Psoas muscle (tissue), 8 donors: ENCODE measurements around the gene BRDT. TPM values are rescaled to one million over a fixed set of nuclear protein-coding genes. Genes with fewer than 3 reads are reported as not detected.

Source experiments
- ATAC-seq, 4 donors: fragments of 200-7000 bp; cut with Tn5 transposase; one replicate each; pipeline ENCODE4 v1.9.1; 2020; ENCODE audit warnings: moderate library complexity in 3 of 4, mild to moderate bottlenecking in 2 of 4
- DNase-seq, 2 donors: peaks; one replicate each; pipeline ENCODE4 v3.0.0-alpha.2; 2020
- H3K27ac ChIP-seq: fragments of 200-600 bp; one replicate; pipeline ENCODE4 v1.8.0; 2022
- H3K27me3 ChIP-seq, 3 donors: fragments of 200-600 bp in 1 of 3; one replicate each; pipeline versions ENCODE4 v1.6.1 to v1.8.0; 2013 to 2022; ENCODE audit warnings: low read length in 2 of 3, mild to moderate bottlenecking in 2 of 3, moderate library complexity in 1 of 3; ENCODE audit not compliant: insufficient read depth in 3 of 3
- H3K36me3 ChIP-seq, 2 donors: fragments of 200-600 bp in 1 of 2; one replicate each; pipeline versions ENCODE4 v1.6.1 to v1.8.0; 2013 to 2022; ENCODE audit warnings: low read depth in 1 of 2, mild to moderate bottlenecking in 1 of 2, moderate library complexity in 1 of 2; ENCODE audit not compliant: insufficient read depth in 1 of 2
- H3K4me1 ChIP-seq: fragments of 200-600 bp; one replicate; pipeline ENCODE4 v1.8.0; 2022
- H3K4me3 ChIP-seq: fragments of 200-600 bp; one replicate; pipeline ENCODE4 v1.8.0; 2022; ENCODE audit warnings: mild to moderate bottlenecking
- H3K9me3 ChIP-seq: fragments of 200-600 bp; one replicate; pipeline ENCODE4 v1.8.0; 2022
- WGBS, 3 donors: extraction: QIAGEN DNeasy Blood & Tissue Kit; methylation state at CpG; one replicate each; pipeline versions ENCODE4 v1.1.6 to v1.1.7; 2013; 5-methylcytosine and 5-hydroxymethylcytosine counted together
- intact Hi-C, 2 donors: fragments of 100-400 bp; cut with DNase I; formaldehyde crosslinking; loops; one replicate each; pipeline versions ENCODE4 v1.11.0 to v1.14.2; 2022
- polyA plus RNA-seq, 3 donors: library from polyadenylated mRNA; stranded (reverse); fragments of 200-250 nt; gene quantifications; one replicate each; pipeline ENCODE4 v1.2.3, GENCODE V29; 2013
- total RNA-seq, 4 donors: library from RNA; stranded (reverse); fragmentation: NEBNext Ultra II Directional in 2 of 4; extraction: Animal tissue kit (Norgen Biotek cat#: 25700) in 2 of 4; gene quantifications; one replicate each; pipeline versions ENCODE4 v1.2.1 to v1.2.4, GENCODE V29; 2021 to 2023
- TF ChIP-seq, protein P1 (sequence below): fragments of 200-600 bp; IDR thresholded peaks from one replicate; pipeline ENCODE4 v1.8.0; 2022; ENCODE audit warnings: antibody characterized with exemption
- donor health status: healthy with polysubstance abuse.
- donor health status: DM: no; HTN: no; CAD: no; lungs with moderate emphysema.
- donor health status: Bipolar disorder and iron deficiency.
- donor health status: healthy.
- donor health status: DM: yes; HTN: yes; CAD: no.
- donor health status: DM: no; HTN: no; CAD: no.
- donor health status: DM: no; HTN: no; CAD: no.
- donor health status: DM: yes; HTN: yes; CAD: no.

Gene BRDT
- total and polyA plus RNA-seq, 7 donors, result not detected

DNA sequence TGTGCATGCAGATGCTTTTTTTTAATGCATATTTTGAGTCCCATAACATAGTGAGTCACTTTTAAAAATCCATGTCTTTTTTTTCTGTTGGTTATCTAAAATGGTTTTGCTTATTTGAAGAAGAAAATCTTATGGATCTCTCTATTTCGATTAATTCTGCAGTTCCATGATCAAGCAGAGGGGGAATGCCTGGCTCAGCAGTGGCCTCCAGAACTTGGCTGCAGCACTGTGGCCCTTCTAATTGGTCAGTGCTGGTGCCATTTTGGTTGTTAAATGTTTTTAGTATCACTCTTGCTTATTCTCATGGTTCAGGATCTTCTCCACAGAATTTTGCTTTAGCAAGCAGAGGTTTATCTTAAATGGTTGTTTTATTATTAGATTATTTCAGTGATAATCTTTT, 91.8 kb downstream of the BRDT start:
- Histone ChIP-seq H3K36me3 (no peaks in the 10 kb centered on the region), H3K9me3 (no peaks in the 10 kb centered on the region), H3K27ac (no peak overlapping the region), H3K4me1 (no peaks in the 10 kb centered on the region), H3K4me3 (no peak overlapping the region), H3K27me3 (no peaks in the 10 kb centered on the region)
- intact Hi-C loops, result no loop called here
- ATAC-seq (no peak), DNase-seq (no peak)
- TF ChIP-seq, protein P1, sequence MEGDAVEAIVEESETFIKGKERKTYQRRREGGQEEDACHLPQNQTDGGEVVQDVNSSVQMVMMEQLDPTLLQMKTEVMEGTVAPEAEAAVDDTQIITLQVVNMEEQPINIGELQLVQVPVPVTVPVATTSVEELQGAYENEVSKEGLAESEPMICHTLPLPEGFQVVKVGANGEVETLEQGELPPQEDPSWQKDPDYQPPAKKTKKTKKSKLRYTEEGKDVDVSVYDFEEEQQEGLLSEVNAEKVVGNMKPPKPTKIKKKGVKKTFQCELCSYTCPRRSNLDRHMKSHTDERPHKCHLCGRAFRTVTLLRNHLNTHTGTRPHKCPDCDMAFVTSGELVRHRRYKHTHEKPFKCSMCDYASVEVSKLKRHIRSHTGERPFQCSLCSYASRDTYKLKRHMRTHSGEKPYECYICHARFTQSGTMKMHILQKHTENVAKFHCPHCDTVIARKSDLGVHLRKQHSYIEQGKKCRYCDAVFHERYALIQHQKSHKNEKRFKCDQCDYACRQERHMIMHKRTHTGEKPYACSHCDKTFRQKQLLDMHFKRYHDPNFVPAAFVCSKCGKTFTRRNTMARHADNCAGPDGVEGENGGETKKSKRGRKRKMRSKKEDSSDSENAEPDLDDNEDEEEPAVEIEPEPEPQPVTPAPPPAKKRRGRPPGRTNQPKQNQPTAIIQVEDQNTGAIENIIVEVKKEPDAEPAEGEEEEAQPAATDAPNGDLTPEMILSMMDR, result no peak
- WGBS, 3 donors, result 76 to 86% (median 79%) methylated on average over 1 of the region's 1 CpG

DNA sequence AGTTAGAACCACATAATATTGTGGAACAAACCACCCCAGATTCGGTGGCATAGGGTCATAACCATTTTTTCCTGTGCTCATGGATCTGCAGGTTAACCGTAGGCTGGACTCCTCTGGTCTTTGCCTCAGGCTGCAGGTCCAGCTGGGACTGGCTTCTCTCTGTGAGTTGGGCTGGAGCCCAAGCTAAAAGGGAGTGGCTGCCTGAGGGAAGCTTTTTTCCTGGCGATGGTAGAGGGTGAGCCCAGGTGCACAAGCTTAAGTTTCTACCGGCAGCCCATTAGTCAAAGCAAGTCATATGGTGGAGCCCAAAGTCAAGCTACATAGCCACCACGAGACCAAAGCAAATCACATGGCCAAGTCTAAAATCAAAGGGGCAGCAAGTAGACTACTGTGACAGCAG, 94.4 kb downstream of the BRDT start:
- Histone ChIP-seq H3K9me3 (no peaks in the 10 kb centered on the region), H3K27me3 (no peaks in the 10 kb centered on the region), H3K36me3 (no peaks in the 10 kb centered on the region), H3K4me3 (no peak overlapping the region), H3K4me1 (no peaks in the 10 kb centered on the region), H3K27ac (no peak overlapping the region)
- intact Hi-C loops, result no loop called here
- TF ChIP-seq, protein P1, result no peak
- ATAC-seq (no peak), DNase-seq (no peak)
- WGBS, 3 donors, result 54 to 55% (median 55%) methylated on average over 5 of the region's 5 CpGs

DNA sequence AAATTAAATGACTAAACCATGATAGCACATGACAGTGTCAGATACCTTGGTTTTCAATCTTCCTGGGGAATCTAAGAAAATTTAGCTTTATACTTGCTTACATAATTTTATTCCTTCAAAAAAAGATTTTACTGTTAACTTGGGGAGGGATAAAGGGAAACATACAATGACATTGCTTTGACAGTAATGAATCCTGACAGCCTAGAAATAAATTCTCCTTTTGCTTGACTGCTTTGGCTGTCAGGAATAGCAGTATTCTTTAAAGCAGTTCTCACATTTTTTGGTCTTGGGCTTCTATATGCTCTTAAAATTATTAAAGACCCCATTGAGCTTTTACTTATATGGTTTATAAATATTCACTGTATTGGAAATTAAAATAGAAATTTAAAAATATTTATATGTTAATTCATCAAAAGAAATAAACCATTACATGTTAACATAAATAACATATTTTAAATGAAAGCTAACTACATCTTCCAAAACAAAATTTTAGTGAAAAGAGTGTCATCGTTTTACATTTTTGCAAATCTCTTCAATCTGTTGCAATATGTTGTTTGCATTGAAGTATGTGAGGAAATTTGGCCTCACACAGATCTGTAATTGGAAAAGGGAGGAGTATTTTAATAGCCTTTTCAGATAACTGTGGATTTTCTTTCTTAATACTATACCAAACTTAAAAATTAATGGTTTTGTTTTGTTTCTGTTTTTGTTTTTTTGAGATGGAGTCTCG, 96.7 kb downstream of the BRDT start:
- ATAC-seq, result no peak
- 81 to 97% (median 91%) methylated on average over 2 of the region's 2 CpGs for WGBS, 3 donors
- H3K36me3 ChIP-seq, result no peaks in the 10 kb centered on the region

DNA sequence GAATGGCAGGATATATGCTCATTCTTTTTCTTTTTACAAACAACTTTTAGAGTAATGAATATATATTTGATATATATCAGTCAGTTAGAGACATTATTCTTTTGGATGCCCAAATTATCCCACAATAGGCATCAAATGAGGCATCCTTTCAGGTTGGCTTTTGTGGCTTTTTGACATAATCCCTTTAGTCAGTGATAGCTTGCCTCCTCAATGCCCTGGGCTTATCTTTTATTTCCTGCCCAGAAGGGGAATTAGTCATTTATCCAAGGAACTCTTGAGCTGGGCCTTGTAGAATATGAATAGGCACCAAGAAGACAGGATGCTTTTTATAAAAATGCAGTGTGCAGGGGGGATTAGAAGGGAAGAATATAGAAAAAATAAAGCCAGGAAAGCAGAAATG, 102.7 kb downstream of the BRDT start:
- DNase-seq (no peak), ATAC-seq (no peak)
- Histone ChIP-seq H3K27ac (no peak overlapping the region), H3K27me3 (peaks cover 0 to 5% (median 0%) of the 10 kb centered on the region in 3 donors), H3K4me1 (no peaks in the 10 kb centered on the region), H3K4me3 (no peak overlapping the region), H3K9me3 (no peaks in the 10 kb centered on the region), H3K36me3 (no peaks in the 10 kb centered on the region)
- TF ChIP-seq, protein P1, result no peak
- intact Hi-C loops, result no loop called here

More for the DNA sequence above, 96.7 kb downstream of the BRDT start:
- no peaks in the 10 kb centered on the region for H3K9me3 ChIP-seq
- H3K4me1 ChIP-seq, result no peaks in the 10 kb centered on the region
- TF ChIP-seq, protein P1, result no peak
- intact Hi-C loops, result no loop called here
- no peak for DNase-seq
- H3K27me3 ChIP-seq, result no peaks in the 10 kb centered on the region
- no peak overlapping the region for H3K27ac ChIP-seq
- no peak overlapping the region for H3K4me3 ChIP-seq

Other genes starting within 250 kb of the BRDT start
- gene TGFBR3, start 63.2 kb upstream of the BRDT start, total RNA-seq, result 10 to 100 TPM in 3 of 4 donors, 1 to 10 TPM in 1; 5.8 to 24.5 (median 18.9) TPM
- 1 to 10 TPM; 5.1 to 8.9 (median 6.8) TPM for gene TGFBR3, start 63.2 kb upstream of the BRDT start, polyA plus RNA-seq
- under 1 TPM in 1 of 4 donors, not detected in 3; 0.17 TPM for gene EPHX4, start 80.6 kb downstream of the BRDT start, total RNA-seq
- under 1 TPM in 2 of 3 donors, not detected in 1; 0.01 to 0.18 TPM for gene EPHX4, start 80.6 kb downstream of the BRDT start, polyA plus RNA-seq
- gene SETSIP, start 126.0 kb downstream of the BRDT start, total RNA-seq, result not detected
- not detected for gene SETSIP, start 126.0 kb downstream of the BRDT start, polyA plus RNA-seq
- 1 to 10 TPM in 3 of 4 donors, under 1 TPM in 1; 0.46 to 4.3 (median 2.7) TPM for gene BTBD8, start 130.9 kb downstream of the BRDT start, total RNA-seq
- gene BTBD8, start 130.9 kb downstream of the BRDT start, polyA plus RNA-seq, result under 1 TPM; 0.31 to 0.61 (median 0.53) TPM